HG03108 (cell line): ENCODE measurements around the gene SLC66A2.

Experiments
- ATAC-seq: cut with Tn5 transposase; IDR thresholded peaks from one replicate; pipeline ENCODE4 v1.9.1; 2021; ENCODE audit warnings: moderate library complexity; ENCODE audit not compliant: unreplicated experiment

Gene SLC66A2

DNA sequence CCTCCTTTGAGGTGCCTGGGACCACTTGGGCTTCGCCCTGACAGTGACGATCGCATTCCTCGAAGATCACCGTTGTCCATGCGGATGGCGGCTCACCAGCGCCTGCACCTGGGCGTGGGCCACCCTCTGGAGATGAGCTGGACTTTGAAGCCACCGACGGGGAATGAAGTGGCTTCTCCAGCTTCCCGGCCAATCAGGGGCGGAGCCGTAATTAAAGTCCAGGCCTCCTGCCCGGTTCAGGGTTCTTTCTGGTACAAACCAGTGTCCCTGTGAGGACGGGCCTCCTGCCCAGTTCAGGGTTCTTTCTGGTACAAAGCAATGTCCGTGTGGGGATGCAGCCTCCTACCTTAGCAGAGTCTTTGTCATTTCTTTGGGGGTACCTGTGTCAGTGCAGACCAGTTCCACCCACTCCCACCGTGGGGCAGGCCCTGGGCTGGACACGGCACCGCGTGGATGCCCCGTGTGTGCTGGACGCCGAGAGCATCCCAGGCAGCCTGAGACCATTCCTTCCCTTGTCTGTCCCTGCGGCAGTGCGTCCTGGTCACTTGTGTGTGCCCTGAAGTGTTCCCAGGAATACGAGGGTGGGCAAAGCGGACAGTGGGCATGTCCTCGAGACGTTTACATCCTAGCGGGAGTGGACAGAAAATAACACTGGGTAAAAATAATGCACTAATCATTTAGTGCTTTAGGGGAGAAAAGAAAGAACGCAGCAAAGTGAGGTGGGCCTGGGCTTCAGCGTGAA is 98.7 kb downstream of the SLC66A2 start:
- ATAC-seq, result no peak
